Panc1 (cell line): ENCODE measurements around the gene PGM5. TPM values are rescaled to one million over a fixed set of nuclear protein-coding genes. Genes with fewer than 3 reads are reported as not detected.

Experiments used
- ATAC-seq: fragments of 200-7000 bp; cut with Tn5 transposase; 2 replicates; pipeline ENCODE4 v1.9.1; 2020; ENCODE audit warnings: mild to moderate bottlenecking, moderate library complexity
- BruUV-seq: library from RNA; stranded (reverse); fragments of 400-500 nt; replicated peaks from 2 replicates; lab custom pipeline; 2021; lab: Mats Ljungman, UMichigan
- CTCF ChIA-PET: fragments of 300-600 bp; sonication (Branson Sonifier 250); formaldehyde crosslinking; loops from one replicate; lab custom pipeline; 2022; ENCODE audit warnings: antibody characterized with exemption; lab: Charles Lee
- POLR2A ChIA-PET: fragments of 300-600 bp; sonication (Branson Sonifier 250); formaldehyde crosslinking; loops from one replicate; lab custom pipeline; 2022; ENCODE audit warnings: antibody characterized with exemption; lab: Charles Lee
- DNase-seq: peaks from one replicate; pipeline ENCODE4 v3.0.0-alpha.2; 2010; ENCODE audit warnings: low read depth, low spot score
- H3K27ac ChIP-seq: 2 replicates; pipeline ENCODE4 v1.5.1; 2011; ENCODE audit warnings: mild to moderate bottlenecking, low read length, inconsistent platforms
- H3K27me3 ChIP-seq: fragments of 200-500 bp; sonication (Bioruptor generic); 2 replicates; pipeline ENCODE4 v1.6.0; 2014; ENCODE audit warnings: low read length, inconsistent platforms; ENCODE audit not compliant: control insufficient read depth, insufficient read depth
- H3K36me3 ChIP-seq: fragments of 200-500 bp; sonication (Bioruptor generic); 2 replicates; pipeline ENCODE4 v1.5.1; 2014; ENCODE audit warnings: inconsistent platforms, mild to moderate bottlenecking, low read length, moderate library complexity; ENCODE audit not compliant: control insufficient read depth, insufficient read depth
- H3K4me1 ChIP-seq: 2 replicates; pipeline ENCODE4 v1.5.1; 2011; ENCODE audit warnings: inconsistent platforms, mild to moderate bottlenecking, low read length, moderate library complexity; ENCODE audit not compliant: control insufficient read depth, insufficient read depth
- H3K4me3 ChIP-seq, 2 experiments: 2 replicates each; pipeline ENCODE4 v1.5.1; 2011 to 2012; ENCODE audit warnings: low read depth in 2 of 2, low read length in 2 of 2, mild to moderate bottlenecking in 2 of 2, inconsistent platforms in 1 of 2, moderate library complexity in 1 of 2
- H3K9me3 ChIP-seq: fragments of 200-500 bp; sonication (Bioruptor generic); 2 replicates; pipeline ENCODE4 v1.5.1; 2014; ENCODE audit warnings: low read depth, mild to moderate bottlenecking, inconsistent platforms, low read length, moderate library complexity; ENCODE audit not compliant: control insufficient read depth, insufficient read depth
- CTCF ChIP-seq: fragments of 450-650 bp; IDR thresholded peaks from 2 replicates; pipeline ENCODE4 v1.5.1; 2017; ENCODE audit warnings: mild to moderate bottlenecking
- POLR2AphosphoS5 ChIP-seq: IDR thresholded peaks from 2 replicates; pipeline ENCODE4 v1.6.1; 2012; ENCODE audit warnings: mild to moderate bottlenecking, low read depth, low read length, moderate library complexity
- REST ChIP-seq, 2 experiments: IDR thresholded peaks; 2 replicates each; pipeline ENCODE4 v1.6.1; 2011 to 2012; ENCODE audit warnings: low read depth in 2 of 2, control low read depth in 1 of 2, low read length in 1 of 2, mild to moderate bottlenecking in 1 of 2, moderate library complexity in 1 of 2; ENCODE audit not compliant: insufficient read depth in 1 of 2
- SIN3A ChIP-seq: IDR thresholded peaks from 2 replicates; pipeline ENCODE4 v1.6.1; 2012; ENCODE audit warnings: low read depth, mild to moderate bottlenecking, low read length, moderate library complexity, borderline replicate concordance; ENCODE audit not compliant: insufficient read depth
- TCF7L2 ChIP-seq: IDR thresholded peaks from 2 replicates; pipeline ENCODE4 v1.6.1; 2011; ENCODE audit warnings: mild to moderate bottlenecking, low read depth, low read length, inconsistent platforms
- in situ Hi-C: cut with HindIII; loops from 2 replicates; pipeline ENCODE4 v1.10.0; 2016; ENCODE audit warnings: low sequenced_read_pairs, low pct_unique_long_range_greater_than_20kb
- intact Hi-C: fragments of 100-400 bp; cut with micrococcal nuclease; formaldehyde crosslinking; loops from one replicate; pipeline ENCODE4 v1.10.0; 2022; ENCODE audit not compliant: unreplicated experiment
- total RNA-seq: library from RNA; stranded (reverse); gene quantifications from one replicate; pipeline ENCODE4 v1.2.1, GENCODE V29; 2021; ENCODE audit not compliant: unreplicated experiment

PGM5 gene
- total RNA-seq, 1 experiment from 2014 or later: 0.21 TPM

- intact Hi-C loops (no loop called here), in situ Hi-C loops (no loop called here)
- Histone ChIP-seq H3K4me3 (no peak overlapping the region), H3K27ac (no peak overlapping the region), H3K4me1 (no peaks in the 10 kb centered on the region), H3K9me3 (no peaks in the 10 kb centered on the region), H3K27me3 (no peaks in the 10 kb centered on the region), H3K36me3 (no peaks in the 10 kb centered on the region)
- no TSS peak for BruUV-seq
- no peak for DNase-seq
- ATAC-seq: no peak
- TF ChIP-seq REST (IDR thresholded peaks at IDR 0.05; ENCODE audit: insufficient read depth in 1 of 2, low read depth in 2 of 2, low read length in 1 of 2) (no peak), TCF7L2 (no peak), SIN3A (no peak), POLR2AphosphoS5 (no peak), CTCF (no peak)
- ChIA-PET POLR2A (no interaction called here), CTCF (no interaction called here)
Measured at GRCh38 chr9:68513981-68514380, 157.6 kb downstream of the PGM5 start.

GRCh38 chr9:68515326-68516017 is 159.1 kb downstream of the PGM5 start:
- no TSS peak for BruUV-seq
- no peaks in the 10 kb centered on the region for H3K4me1 ChIP-seq
- ChIA-PET CTCF (no interaction called here), POLR2A (no interaction called here)
- no peaks in the 10 kb centered on the region for H3K9me3 ChIP-seq
- DNase-seq: no peak
- H3K27ac ChIP-seq: no peak overlapping the region
- no peak overlapping the region for H3K4me3 ChIP-seq
- H3K27me3 ChIP-seq: no peaks in the 10 kb centered on the region
- in situ Hi-C loops: no loop called here
- TF ChIP-seq TCF7L2 (no peak), POLR2AphosphoS5 (no peak), CTCF (no peak), SIN3A (no peak), REST (IDR thresholded peaks at IDR 0.05; ENCODE audit: insufficient read depth in 1 of 2, low read depth in 2 of 2, low read length in 1 of 2) (no peak)
- ATAC-seq: no peak
- intact Hi-C loops: no loop called here
- H3K36me3 ChIP-seq: no peaks in the 10 kb centered on the region
